ENCODE data around the gene EPSTI1. TPM values are rescaled to one million over a fixed set of nuclear protein-coding genes. Genes with fewer than 3 reads are reported as not detected.

EPSTI1 gene
- total RNA-seq, 4 donors from 2014 or later: 13.1 to 145 (median 18.7) TPM

DNA sequence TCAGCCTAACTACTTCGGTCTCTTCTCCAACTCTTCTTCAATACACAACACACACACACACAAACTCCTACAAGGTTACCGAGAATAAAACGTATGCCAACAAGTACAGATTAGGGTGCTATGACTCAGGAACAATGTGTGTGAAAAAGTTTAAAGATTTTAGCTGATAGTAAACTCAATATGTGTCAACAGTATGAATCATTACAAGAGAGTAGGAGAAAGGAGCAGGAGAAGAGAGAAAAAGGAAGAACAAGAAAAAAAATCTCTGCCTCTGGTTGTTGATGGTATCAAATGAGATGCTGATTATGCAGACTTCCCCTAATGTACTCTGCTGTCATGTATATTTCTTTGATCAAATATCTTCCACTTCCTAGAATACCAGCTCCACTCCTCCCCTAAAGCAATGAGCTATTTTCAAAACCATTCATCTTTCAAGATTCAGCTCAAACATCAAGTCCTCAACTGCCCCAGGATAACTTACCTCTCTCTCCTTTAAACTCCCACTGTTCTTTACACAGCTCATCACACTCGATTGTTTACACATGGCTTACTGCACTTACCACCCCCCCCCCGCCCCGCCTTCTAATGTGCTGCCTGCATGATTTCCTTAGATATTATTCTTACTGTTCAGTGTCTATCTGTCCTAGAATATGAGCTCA is 115.0 kb downstream of the EPSTI1 start:
- 51 to 59% methylated on average over 6 of the region's 6 CpGs for WGBS, 2 donors (ENCODE audit: low coverage in 1 of 2)
- Histone ChIP-seq H3K4me3 (no peak overlapping the region), H3K4me1 (peaks cover 0 to 3% (median 0%) of the 10 kb centered on the region in 4 donors), H3K27ac (no peak overlapping the region), H3K27me3 (no peaks in the 10 kb centered on the region), H3K9me3 (no peaks in the 10 kb centered on the region), H3K36me3 (no peaks in the 10 kb centered on the region)
- intact Hi-C loops (cut with DNase I; ENCODE audit: low total_unique reads) (no loop called here), in situ Hi-C loops (cut with MboI; ENCODE audit: low pct_ligation_motif_present in 1 of 4, low pct_unique_long_range_greater_than_20kb in 1 of 4, low sequenced_read_pairs in 3 of 4) (no loop called here)
- TF ChIP-seq POLR2A (IDR thresholded peaks at IDR 0.05): no peak
- TF ChIP-seq POLR2AphosphoS5 (IDR thresholded peaks at IDR 0.05): no peak
- TF ChIP-seq EP300 (IDR thresholded peaks at IDR 0.05; ENCODE audit: low read depth): no peak
- TF ChIP-seq, protein P1, sequence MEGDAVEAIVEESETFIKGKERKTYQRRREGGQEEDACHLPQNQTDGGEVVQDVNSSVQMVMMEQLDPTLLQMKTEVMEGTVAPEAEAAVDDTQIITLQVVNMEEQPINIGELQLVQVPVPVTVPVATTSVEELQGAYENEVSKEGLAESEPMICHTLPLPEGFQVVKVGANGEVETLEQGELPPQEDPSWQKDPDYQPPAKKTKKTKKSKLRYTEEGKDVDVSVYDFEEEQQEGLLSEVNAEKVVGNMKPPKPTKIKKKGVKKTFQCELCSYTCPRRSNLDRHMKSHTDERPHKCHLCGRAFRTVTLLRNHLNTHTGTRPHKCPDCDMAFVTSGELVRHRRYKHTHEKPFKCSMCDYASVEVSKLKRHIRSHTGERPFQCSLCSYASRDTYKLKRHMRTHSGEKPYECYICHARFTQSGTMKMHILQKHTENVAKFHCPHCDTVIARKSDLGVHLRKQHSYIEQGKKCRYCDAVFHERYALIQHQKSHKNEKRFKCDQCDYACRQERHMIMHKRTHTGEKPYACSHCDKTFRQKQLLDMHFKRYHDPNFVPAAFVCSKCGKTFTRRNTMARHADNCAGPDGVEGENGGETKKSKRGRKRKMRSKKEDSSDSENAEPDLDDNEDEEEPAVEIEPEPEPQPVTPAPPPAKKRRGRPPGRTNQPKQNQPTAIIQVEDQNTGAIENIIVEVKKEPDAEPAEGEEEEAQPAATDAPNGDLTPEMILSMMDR (IDR thresholded peaks at IDR 0.05): no peak
- DNase-seq: no peak

DNA sequence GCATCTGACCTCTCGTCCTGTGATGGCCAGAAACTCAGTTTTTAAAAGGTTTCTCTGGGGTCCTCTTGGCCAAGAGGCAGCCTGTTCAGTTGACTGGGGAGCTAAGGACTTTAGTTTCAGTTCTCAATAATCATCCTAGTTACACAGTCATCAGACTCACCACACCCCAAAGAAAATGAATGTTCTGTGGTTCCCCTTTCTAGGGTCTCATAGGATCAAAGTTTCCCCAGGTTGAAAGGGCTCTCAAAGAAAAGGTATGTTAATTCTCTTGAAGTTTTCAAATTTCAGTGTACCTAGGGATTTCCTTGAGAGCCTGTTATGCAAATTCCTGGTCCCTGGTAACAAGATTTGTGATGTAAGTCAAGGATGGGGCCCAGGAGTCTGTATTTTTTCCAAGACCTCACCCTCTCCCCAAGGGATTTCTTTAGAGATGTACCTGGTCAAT is 115.7 kb downstream of the EPSTI1 start:
- intact Hi-C loops (cut with DNase I; ENCODE audit: low total_unique reads): no loop called here
- TF ChIP-seq POLR2A (IDR thresholded peaks at IDR 0.05): no peak
- TF ChIP-seq POLR2AphosphoS5 (IDR thresholded peaks at IDR 0.05): no peak
- TF ChIP-seq, protein P1 (IDR thresholded peaks at IDR 0.05): no peak
- TF ChIP-seq EP300 (IDR thresholded peaks at IDR 0.05; ENCODE audit: low read depth): no peak
- H3K9me3 ChIP-seq: no peaks in the 10 kb centered on the region
- H3K27ac ChIP-seq: no peak overlapping the region
- no peak for DNase-seq
- H3K36me3 ChIP-seq: no peaks in the 10 kb centered on the region
- 33 to 70% methylated on average over 1 of the region's 1 CpG for WGBS, 2 donors (ENCODE audit: low coverage in 1 of 2)
- in situ Hi-C loops (cut with MboI; ENCODE audit: low pct_ligation_motif_present in 1 of 4, low pct_unique_long_range_greater_than_20kb in 1 of 4, low sequenced_read_pairs in 3 of 4): no loop called here
- H3K27me3 ChIP-seq: no peaks in the 10 kb centered on the region
- peaks cover 0 to 3% (median 0%) of the 10 kb centered on the region in 4 donors for H3K4me1 ChIP-seq
- no peak overlapping the region for H3K4me3 ChIP-seq

DNA sequence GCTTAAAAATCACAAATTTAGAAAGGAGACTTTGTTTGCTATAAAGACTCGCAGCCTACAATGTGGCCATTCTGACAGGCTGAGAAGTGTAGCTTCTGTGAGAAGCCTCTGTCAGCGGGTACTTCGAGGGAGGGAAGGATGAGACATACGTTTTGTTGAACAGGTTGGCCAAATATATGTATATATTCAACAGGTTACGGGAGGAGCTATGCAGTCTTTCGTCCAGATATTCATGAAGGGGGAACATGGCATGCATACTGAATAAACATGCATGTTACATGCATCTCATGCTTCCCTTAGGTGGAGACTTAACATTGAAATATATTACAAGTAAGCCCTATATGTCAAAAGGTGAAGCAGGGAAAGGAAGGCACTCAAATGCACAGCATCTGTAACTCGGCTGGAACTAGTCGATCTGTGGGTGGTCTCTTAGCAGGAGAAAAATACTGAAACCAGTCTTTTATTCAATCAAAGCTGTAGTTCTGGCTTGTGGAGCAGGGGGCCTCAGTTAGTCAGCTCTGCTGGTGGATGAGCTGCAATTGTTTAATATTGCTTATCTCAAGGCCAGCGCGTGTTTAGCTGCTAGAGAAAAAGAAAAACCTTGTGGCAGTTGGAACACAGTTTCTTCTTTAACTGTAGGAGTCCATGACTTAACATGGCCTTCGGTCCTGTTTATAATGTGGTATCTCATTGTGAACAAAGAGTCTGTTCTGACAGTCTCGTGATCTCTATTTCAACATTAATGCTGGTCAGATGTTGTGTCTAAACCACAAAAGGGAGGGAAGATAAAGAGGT is 116.4 kb downstream of the EPSTI1 start:
- in situ Hi-C loops (cut with MboI; ENCODE audit: low pct_ligation_motif_present in 1 of 4, low pct_unique_long_range_greater_than_20kb in 1 of 4, low sequenced_read_pairs in 3 of 4) (no loop called here), intact Hi-C loops (cut with DNase I; ENCODE audit: low total_unique reads) (no loop called here)
- DNase-seq: no peak
- Histone ChIP-seq H3K4me3 (no peak overlapping the region), H3K4me1 (peaks cover 0 to 3% (median 0%) of the 10 kb centered on the region in 4 donors), H3K9me3 (no peaks in the 10 kb centered on the region), H3K36me3 (no peaks in the 10 kb centered on the region), H3K27ac (no peak overlapping the region), H3K27me3 (no peaks in the 10 kb centered on the region)
- TF ChIP-seq POLR2A (IDR thresholded peaks at IDR 0.05): no peak
- TF ChIP-seq EP300 (IDR thresholded peaks at IDR 0.05; ENCODE audit: low read depth): no peak
- TF ChIP-seq, protein P1 (IDR thresholded peaks at IDR 0.05): no peak
- no peak for TF ChIP-seq POLR2AphosphoS5 (IDR thresholded peaks at IDR 0.05)
- 72 to 75% methylated on average over 7 to 12 of the region's 12 CpGs for WGBS, 2 donors (ENCODE audit: low coverage in 1 of 2)

DNA sequence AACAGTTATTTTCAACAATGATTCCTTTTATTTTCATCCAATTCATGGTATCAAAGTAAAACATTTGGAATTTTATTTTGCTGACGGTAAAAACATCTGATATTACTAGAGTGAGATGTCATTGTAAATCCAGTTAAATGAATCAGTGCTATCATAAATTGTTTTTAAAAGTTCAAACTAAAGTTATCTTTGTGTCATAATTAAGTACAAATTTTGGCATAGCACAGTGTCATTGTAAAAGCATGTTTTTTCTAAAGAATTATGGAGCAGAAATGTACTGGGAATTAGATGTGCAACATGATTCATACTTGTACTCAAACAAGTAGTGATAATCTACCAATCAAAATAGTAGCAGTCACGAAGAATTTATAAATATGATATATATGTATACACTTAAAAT is 117.8 kb downstream of the EPSTI1 start:
- Histone ChIP-seq H3K27ac (no peak overlapping the region), H3K4me1 (peaks cover 0 to 3% (median 0%) of the 10 kb centered on the region in 4 donors), H3K27me3 (no peaks in the 10 kb centered on the region), H3K9me3 (no peaks in the 10 kb centered on the region), H3K36me3 (no peaks in the 10 kb centered on the region), H3K4me3 (no peak overlapping the region)
- intact Hi-C loops (cut with DNase I; ENCODE audit: low total_unique reads): no loop called here
- in situ Hi-C loops (cut with MboI; ENCODE audit: low pct_ligation_motif_present in 1 of 4, low pct_unique_long_range_greater_than_20kb in 1 of 4, low sequenced_read_pairs in 3 of 4): no loop called here
- TF ChIP-seq POLR2A (IDR thresholded peaks at IDR 0.05): no peak
- no peak for TF ChIP-seq EP300 (IDR thresholded peaks at IDR 0.05; ENCODE audit: low read depth)
- TF ChIP-seq, protein P1 (IDR thresholded peaks at IDR 0.05): no peak
- no peak for TF ChIP-seq POLR2AphosphoS5 (IDR thresholded peaks at IDR 0.05)
- no peak for DNase-seq
- WGBS, 2 donors (ENCODE audit: low coverage in 1 of 2): 85 to 94% methylated on average over 2 of the region's 2 CpGs

Measured in transverse colon (tissue), 4 donors.